Measurements from ENCODE around the gene RNF213.
"Not testable (repeated sequence)": the region's sequence is repeated elsewhere in the genome, so short reads cannot be mapped to it uniquely, and the experiment has no call there.

RNF213 gene

DNA sequence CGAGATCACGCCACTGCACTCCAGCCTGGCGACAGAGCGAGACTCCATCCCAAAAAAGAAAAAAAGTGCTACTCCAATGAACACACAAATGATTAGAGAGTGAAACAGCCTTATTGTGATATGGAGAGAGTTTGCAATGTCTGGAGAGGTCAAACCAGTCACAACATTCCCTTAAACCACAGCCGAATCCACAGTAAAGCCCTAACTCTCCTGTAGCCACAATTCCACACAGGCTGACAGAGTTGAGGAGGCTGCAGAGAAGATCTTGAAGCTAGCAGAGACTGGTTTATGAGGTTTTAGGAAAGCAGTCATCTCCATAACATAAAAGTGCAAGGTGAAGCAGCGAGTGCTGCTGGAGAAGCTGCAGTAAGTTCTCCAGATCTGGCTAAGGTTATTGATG is 6.7 kb downstream of the RNF213 start:
- FAIRE-seq (no peak), DNase-seq (ENCODE audit: low spot score) (no peak)

DNA sequence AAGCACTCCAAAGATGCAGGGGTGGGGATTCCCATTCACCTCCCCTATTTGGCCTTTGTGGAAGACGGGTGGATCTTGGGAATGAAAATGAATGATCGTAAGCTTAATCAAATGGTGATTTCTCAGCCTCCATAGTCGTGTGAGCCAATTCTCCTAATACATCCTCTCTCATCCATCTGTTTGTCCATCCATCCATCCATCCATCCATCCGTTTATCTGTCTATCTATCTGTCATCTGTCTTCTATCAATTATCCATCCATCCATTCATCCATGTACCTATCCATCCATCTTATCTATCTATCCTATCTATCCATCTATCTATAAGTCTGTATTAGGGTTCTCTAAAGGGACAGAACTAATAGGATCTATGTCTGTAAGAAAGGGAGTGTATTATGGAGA is 7.8 kb downstream of the RNF213 start:
- FAIRE-seq (no peak), DNase-seq (ENCODE audit: low spot score) (no peak)

DNA sequence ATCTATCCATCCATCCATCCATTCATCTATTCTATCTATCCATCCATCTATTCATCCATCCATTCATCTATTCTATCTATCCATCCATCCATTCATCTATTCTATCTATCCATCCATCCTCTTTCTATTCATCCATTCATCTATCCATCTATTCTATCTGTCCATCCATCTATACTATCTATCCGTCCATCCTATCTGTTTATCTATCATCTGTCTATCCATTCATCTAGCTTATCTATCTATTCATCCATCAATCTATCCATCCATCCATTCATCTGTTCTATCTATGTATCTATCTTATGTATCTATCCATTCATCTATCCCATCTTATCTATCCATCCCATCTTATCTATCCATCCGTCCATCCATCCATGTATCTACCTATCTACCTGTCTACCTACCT is 8.8 kb downstream of the RNF213 start:
- FAIRE-seq, result peak; percentile 77
- no peak for DNase-seq (ENCODE audit: low spot score)

- FAIRE-seq (no peak), DNase-seq (ENCODE audit: low spot score) (no peak)
Observed at GRCh38 chr17:80270104-80270503, 9.5 kb downstream of the RNF213 start.

GRCh38 chr17:80270836-80271235 is 10.2 kb downstream of the RNF213 start:
- DNase-seq (ENCODE audit: low spot score) (peak; percentile 75), FAIRE-seq (no peak)

DNA sequence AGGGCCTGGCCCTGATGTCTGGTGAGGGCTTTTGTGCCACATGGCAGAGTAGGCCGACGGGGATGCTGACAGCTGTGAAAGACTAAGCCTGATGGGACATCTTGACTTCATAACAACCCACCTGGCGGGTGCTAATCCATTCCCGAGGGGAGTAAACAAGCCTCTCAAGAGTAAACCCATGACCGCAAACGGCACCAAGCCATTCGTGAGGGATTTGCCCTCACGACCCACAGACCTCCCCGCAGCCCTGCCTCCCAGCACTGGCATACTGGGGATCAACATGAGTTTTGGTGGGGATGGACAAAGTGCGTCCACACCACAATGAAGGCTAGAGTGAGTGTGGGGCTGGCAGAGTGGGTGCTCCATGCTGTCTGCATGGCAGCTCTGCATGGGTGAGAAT is 11.7 kb downstream of the RNF213 start:
- FAIRE-seq (no peak), DNase-seq (ENCODE audit: low spot score) (no peak)

- FAIRE-seq (peak; percentile 23), DNase-seq (ENCODE audit: low spot score) (no peak)
Observed at GRCh38 chr17:80274331-80274730, 13.7 kb downstream of the RNF213 start.

DNA sequence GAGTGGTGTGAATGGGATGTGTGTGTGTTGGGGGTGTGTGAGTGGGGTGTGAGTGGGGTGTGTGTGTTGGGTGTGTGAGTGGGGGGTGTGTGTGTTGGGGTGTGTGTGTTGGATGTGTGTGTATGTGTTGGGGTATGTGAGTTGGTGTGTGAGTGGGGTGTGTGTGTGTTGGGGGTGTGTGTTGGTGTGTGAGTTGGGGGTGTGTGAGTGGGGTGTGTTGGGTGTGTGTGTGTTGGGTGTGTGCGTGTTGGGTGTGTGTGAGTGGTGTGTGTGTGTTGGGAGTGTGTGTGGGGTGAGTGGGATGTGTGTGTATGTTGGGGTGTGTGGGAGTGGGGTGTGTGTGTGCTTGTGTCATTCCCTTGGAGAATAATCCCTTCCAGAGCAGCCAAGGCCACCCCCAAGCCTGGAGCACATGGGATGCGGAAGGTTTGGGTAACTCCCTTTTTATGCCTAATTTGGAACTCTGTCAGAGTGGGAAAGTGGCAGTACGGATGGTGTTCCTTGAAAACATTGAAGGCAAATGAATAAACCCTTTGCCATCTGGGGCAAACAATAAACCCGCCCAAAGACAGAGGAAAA is 14.3 kb downstream of the RNF213 start:
- FAIRE-seq, result peak; percentile 98
- DNase-seq (ENCODE audit: low spot score), result no peak

- not testable (repeated sequence) for FAIRE-seq
Observed at GRCh38 chr17:80275857-80276256, 15.2 kb downstream of the RNF213 start.

DNA sequence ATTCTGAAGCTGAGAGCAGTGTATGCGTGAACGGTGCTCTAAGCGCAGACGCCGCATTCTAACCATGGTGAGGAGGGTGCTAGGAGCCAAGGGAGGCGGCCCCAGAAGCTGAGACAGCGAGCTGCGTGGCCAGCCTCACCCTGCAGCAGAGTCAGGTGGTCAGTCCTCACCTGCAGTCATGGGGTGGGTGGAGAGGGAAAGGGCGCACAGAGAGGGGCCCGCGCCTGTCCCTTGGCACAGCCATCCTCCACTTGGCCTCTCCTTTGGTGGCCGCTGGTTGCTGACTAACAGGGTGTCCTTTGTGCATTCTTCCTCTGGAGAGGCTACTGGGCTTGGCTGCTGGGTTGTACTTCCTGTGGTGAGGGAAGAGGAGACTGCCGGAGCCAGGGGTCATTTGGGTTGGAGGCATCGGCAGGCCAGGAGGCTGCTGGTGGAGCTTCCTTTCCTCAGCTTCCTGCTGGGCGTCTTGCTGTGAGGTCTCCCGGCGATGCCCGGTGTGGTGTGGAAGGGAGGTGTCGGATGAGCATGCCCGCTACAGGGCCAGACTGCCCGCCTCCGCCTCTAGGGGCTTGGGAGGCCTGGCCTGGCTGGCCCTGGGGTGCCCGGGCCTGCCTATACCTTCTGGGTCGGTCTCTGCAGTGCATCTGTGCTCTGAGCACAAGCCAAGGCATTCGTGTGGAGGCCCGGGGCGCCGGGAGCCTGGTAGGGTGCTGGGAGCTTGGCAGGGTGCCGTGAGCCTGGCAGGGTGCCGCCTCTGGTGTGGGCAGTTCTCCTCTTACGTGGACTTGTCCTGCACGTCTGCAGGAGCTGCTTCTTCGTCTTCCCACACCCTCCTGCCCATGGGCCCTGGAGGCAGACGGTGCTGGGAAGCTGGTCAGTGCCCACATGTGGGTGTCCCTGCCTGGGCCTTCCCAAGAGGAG is 17.4 kb downstream of the RNF213 start:
- FAIRE-seq, result no peak
- DNase-seq (ENCODE audit: low spot score), result no peak

More at GRCh38 chr17:80275857-80276256, 15.2 kb downstream of the RNF213 start:
- DNase-seq (ENCODE audit: low spot score), result not testable (repeated sequence)

DNA sequence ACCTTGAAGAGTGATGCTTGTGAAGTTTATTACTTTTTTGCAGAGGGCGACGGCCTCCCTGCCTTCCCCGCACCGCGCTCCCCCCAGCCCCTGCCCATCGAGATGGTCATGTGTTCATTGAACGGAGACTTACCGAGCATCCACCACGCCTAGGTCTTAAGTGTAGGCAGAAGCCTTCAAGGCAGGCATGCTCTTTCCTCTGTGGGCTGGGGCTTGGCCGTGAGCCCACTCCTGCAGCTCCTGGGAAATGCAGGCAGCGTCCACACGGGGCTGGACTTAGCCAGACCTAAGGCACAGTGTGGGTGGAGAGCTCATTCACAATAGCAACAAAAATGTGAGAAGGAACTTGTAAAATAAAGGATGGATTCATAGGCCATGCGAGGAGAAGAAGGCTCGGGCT is 19.2 kb downstream of the RNF213 start:
- DNase-seq (ENCODE audit: low spot score) (no peak), FAIRE-seq (no peak)

- DNase-seq (ENCODE audit: low spot score), result no peak
- no peak for FAIRE-seq
Observed at GRCh38 chr17:80281516-80281915, 20.9 kb downstream of the RNF213 start.

DNA sequence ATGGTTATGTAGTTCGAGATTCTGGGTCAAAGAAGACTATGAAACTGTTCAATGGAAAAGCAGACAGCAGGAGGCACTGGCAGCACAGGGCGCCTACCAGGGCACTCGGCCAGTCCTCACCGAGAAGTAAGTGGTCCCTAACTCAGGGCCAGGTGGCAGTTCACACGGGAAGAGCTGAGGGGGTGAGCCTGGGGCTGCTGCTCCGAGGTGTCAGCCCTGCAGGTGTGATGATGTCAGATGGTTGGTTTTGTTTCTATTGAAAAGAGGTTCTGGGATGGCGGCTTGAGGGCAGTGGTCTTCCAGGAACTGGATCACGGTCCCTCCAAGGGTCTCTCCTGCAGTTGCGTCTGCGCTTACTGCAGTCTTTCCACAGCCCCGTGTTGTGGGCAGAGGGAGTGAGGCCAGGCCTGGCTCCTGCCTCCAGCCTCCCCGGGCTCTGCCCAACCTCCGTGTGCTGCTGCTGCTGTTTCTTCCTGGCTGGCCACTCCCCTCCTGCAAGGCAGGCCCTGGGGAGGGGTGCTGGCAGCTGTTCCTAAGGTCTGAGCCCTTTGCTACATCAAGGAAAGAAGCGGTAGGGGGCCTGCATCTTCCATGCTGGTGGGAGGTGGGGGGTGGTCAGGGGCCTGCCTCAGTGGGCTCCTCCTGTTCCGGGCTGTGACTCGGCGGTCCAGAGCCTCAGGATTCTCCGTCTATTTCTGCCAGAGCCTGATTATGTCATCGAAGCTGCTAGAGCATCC is 22.6 kb downstream of the RNF213 start:
- FAIRE-seq (no peak), DNase-seq (ENCODE audit: low spot score) (no peak)

DNA sequence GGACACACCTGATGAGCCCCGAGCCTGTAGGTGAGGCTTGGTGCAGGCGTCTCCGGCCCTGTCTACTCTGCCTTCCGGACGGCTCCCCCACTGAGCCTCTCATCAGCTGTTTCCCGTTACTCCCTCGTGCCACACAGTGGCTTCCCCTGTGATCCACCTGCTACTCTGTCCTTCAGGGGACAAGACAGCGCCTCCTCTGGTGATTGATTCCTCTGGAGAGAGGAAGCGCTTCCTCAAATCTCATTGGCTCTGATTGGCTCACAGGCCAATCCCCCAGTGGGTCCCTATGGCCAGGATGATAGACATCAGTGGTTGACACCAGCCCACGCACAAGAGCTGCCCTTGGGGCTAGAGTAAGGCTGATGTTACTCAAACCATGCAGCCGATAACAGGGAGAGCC is 24.0 kb downstream of the RNF213 start:
- FAIRE-seq (peak; percentile 30), DNase-seq (ENCODE audit: low spot score) (no peak)

DNA sequence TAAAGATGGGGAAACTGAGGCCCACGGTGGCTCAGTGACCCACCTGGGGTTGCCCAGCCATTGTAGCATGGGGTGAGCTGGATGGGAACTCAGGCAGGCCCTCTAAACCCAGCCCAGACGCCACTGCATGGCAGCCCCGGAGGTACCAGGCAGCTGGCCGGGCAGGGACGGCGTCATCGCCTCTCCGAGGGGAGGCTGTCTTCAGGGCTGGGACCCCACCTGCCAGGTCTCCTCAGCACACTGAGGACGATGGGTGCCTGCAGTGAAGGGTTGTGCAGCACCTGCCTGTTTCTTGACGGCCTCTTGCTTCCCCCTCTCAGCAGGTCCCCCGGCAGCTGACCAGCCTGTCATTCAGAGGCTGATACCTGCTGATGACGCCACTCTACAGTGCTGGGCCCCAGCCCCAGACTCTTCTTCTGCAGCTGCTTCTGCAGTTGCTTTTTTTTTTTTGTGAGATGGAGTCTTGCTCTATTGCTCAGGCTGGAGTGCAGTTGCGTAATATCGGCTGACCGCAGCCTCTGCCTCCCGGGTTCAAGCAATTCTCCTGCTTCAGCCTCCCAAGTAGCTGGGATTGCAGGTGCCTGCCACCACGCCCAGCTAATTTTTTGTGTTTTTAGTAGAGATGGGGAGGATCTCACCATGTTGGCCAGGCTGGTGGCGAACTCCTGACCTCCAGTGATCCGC is 24.7 kb downstream of the RNF213 start:
- no peak for DNase-seq (ENCODE audit: low spot score)

DNA sequence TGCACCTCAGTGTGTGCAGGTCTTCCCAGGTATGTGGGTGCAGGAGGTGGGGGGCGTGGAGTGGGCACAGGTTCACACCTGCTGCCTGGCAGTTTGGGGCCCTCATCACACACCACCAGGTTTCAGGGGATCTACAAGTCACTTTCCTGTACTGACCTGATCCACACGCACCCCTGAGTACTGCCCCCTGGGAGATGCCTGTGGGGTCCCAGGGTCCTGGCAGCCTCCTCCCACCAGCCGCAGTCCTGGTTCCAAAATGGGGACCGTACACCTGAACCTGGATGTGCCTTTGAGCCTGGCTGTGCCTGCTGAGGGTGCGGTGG is 25.9 kb downstream of the RNF213 start:
- FAIRE-seq, result no peak

More for the DNA sequence above, 24.7 kb downstream of the RNF213 start:
- no peak for FAIRE-seq

DNA sequence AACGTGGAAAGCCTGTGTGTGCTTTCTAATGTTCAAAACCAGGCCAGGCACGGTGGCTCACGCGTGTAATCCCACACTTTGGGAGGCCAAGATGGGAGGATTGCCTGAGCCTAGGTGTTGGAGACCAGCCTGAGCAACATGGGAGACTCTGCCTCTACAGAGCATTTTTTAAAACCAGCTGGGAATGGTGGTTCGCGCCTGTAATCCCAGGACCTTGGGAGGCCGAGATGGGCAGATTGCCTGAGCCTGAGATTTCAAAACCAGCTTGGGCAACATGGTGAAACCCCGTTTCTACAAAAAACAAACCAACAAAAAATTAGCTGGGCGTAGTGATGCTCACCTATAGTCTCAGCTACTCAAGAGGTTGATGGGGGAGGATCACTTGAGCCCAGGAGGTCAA is 26.4 kb downstream of the RNF213 start:
- FAIRE-seq, result no peak
- no peak for DNase-seq (ENCODE audit: low spot score)

More for the DNA sequence above, 25.9 kb downstream of the RNF213 start:
- DNase-seq (ENCODE audit: low spot score), result no peak

- DNase-seq (ENCODE audit: low spot score), result no peak
- no peak for FAIRE-seq
Observed at GRCh38 chr17:80287806-80288567, 27.3 kb downstream of the RNF213 start.

- DNase-seq (ENCODE audit: low spot score) (no peak), FAIRE-seq (no peak)
Observed at GRCh38 chr17:80289616-80290015, 29.0 kb downstream of the RNF213 start.

- no peak for DNase-seq (ENCODE audit: low spot score)
- FAIRE-seq, result peak; percentile 100
Observed at GRCh38 chr17:80290156-80290555, 29.5 kb downstream of the RNF213 start.

DNA sequence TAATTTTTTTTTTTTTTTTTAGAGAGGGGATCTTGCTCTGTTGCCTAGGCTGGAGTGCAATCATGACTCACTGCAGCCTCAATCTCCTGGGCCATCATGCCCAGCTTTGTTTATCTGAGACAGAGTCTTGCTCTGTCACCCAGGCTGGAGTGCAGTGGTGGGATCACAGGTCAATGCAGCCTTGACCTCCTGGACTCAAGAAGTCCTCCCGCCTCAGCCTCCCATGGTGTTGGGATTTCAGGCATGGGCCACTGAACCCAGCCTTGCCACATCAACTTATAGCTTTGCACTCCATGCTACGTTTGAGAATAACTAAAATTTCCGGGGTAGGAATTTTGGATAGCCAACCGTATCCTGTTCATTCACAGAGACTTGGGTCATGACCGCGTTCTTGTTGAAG is 30.6 kb downstream of the RNF213 start:
- no peak for FAIRE-seq
- DNase-seq (ENCODE audit: low spot score), result no peak
